ENCODE data around the gene FOXS1. TPM values are rescaled to one million over a fixed set of nuclear protein-coding genes. Genes with fewer than 3 reads are reported as not detected.

Gene FOXS1
- total RNA-seq, 4 donors from 2014 or later, result 0.55 TPM; not detected in 3

DNA sequence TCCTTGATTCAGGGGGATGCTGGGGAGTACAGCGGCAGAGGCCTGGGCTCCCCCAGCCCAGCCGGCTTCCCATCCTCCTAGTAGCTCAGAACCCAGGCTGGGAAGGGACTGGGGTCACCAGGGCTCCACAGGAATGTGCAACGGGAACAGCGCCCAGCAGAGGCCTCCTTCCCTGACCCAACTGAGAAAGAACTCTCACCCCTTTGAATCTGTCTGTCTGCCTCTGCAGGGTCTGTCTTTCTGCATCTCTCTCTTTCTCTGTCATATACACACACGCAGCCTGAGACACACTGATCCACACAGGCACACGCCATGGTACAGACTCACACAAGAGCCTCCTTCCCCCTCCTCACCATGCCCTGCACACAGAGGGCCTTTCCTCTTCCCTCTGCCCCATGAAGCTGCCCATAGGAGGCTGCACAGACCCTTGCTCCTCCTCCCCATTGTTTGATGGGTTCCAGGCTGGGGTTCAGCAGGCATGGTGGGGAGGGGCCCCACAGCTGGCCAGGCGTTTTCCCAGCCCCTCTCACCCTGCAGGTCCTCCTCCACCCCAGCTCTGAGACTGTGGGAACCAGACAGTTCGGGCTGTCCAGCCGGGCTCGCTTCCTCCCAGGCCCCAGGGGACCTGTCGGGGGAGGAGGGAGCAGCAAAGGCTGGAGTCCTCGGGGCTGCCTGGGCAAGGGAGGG lies 2.8 kb downstream of the FOXS1 start:
- Histone ChIP-seq H3K36me3 (no peaks in the 10 kb centered on the region), H3K4me1 (no peaks in the 10 kb centered on the region), H3K9me3 (no peaks in the 10 kb centered on the region), H3K4me3 (no peak overlapping the region), H3K27me3 (no peaks in the 10 kb centered on the region), H3K27ac (peak overlapping the region in 1 of 4 donors; percentile 46)
- intact Hi-C loops (cut with DNase I; ENCODE audit: low total_unique reads), result no loop called here
- no peak for DNase-seq
- TF ChIP-seq POLR2AphosphoS5 (IDR thresholded peaks at IDR 0.05) (no peak), POLR2A (IDR thresholded peaks at IDR 0.05) (no peak), EP300 (IDR thresholded peaks at IDR 0.05; ENCODE audit: low read depth) (no peak)
- TF ChIP-seq, protein P1, sequence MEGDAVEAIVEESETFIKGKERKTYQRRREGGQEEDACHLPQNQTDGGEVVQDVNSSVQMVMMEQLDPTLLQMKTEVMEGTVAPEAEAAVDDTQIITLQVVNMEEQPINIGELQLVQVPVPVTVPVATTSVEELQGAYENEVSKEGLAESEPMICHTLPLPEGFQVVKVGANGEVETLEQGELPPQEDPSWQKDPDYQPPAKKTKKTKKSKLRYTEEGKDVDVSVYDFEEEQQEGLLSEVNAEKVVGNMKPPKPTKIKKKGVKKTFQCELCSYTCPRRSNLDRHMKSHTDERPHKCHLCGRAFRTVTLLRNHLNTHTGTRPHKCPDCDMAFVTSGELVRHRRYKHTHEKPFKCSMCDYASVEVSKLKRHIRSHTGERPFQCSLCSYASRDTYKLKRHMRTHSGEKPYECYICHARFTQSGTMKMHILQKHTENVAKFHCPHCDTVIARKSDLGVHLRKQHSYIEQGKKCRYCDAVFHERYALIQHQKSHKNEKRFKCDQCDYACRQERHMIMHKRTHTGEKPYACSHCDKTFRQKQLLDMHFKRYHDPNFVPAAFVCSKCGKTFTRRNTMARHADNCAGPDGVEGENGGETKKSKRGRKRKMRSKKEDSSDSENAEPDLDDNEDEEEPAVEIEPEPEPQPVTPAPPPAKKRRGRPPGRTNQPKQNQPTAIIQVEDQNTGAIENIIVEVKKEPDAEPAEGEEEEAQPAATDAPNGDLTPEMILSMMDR (IDR thresholded peaks at IDR 0.05), result no peak
- 76 to 80% methylated on average over 1 to 11 of the region's 12 CpGs for WGBS, 2 donors (ENCODE audit: low coverage in 1 of 2)
- in situ Hi-C loops (cut with MboI; ENCODE audit: low pct_ligation_motif_present in 1 of 4, low pct_unique_long_range_greater_than_20kb in 1 of 4, low sequenced_read_pairs in 3 of 4), result loop anchor here in 1 of 4 donors (10.0 kb wide), 1 partner anchor 102 kb away; no protein-coding TSS in a partner anchor

- DNase-seq, result no peak
- intact Hi-C loops (cut with DNase I; ENCODE audit: low total_unique reads) (no loop called here), in situ Hi-C loops (cut with MboI; ENCODE audit: low pct_ligation_motif_present in 1 of 4, low pct_unique_long_range_greater_than_20kb in 1 of 4, low sequenced_read_pairs in 3 of 4) (loop anchor here in 1 of 4 donors (10.0 kb wide), 1 partner anchor 103 kb away; no protein-coding TSS in a partner anchor)
- WGBS, 2 donors (ENCODE audit: low coverage in 1 of 2), result 50 to 100% methylated on average over 1 to 8 of the region's 8 CpGs
- Histone ChIP-seq H3K27ac (peak overlapping the region in 1 of 4 donors; percentile 34), H3K27me3 (no peaks in the 10 kb centered on the region), H3K4me3 (no peak overlapping the region), H3K9me3 (no peaks in the 10 kb centered on the region), H3K4me1 (peaks cover 0 to under 1% (median 0%) of the 10 kb centered on the region in 4 donors), H3K36me3 (no peaks in the 10 kb centered on the region)
- TF ChIP-seq POLR2AphosphoS5 (IDR thresholded peaks at IDR 0.05) (no peak), POLR2A (IDR thresholded peaks at IDR 0.05) (no peak), EP300 (IDR thresholded peaks at IDR 0.05; ENCODE audit: low read depth) (no peak)
- TF ChIP-seq, protein P1 (IDR thresholded peaks at IDR 0.05), result no peak
Measured at GRCh38 chr20:31841928-31842327, 3.5 kb downstream of the FOXS1 start.

GRCh38 chr20:31840906-31841816 lies 4.2 kb downstream of the FOXS1 start:
- Histone ChIP-seq H3K4me1 (peaks cover 0 to 8% (median 5%) of the 10 kb centered on the region in 4 donors), H3K27me3 (no peaks in the 10 kb centered on the region), H3K4me3 (no peak overlapping the region), H3K27ac (peak overlapping the region in 1 of 4 donors; percentile 34), H3K9me3 (no peaks in the 10 kb centered on the region), H3K36me3 (no peaks in the 10 kb centered on the region)
- WGBS, 2 donors (ENCODE audit: low coverage in 1 of 2), result 81 to 83% methylated on average over 6 to 14 of the region's 15 CpGs
- in situ Hi-C loops (cut with MboI; ENCODE audit: low pct_ligation_motif_present in 1 of 4, low pct_unique_long_range_greater_than_20kb in 1 of 4, low sequenced_read_pairs in 3 of 4), result loop anchor here in 1 of 4 donors (10.0 kb wide), 1 partner anchor 104 kb away; no protein-coding TSS in a partner anchor
- TF ChIP-seq POLR2A (IDR thresholded peaks at IDR 0.05) (no peak), EP300 (IDR thresholded peaks at IDR 0.05; ENCODE audit: low read depth) (no peak), POLR2AphosphoS5 (IDR thresholded peaks at IDR 0.05) (no peak)
- TF ChIP-seq, protein P1 (IDR thresholded peaks at IDR 0.05), result no peak
- intact Hi-C loops (cut with DNase I; ENCODE audit: low total_unique reads), result no loop called here
- no peak for DNase-seq
